ENCODE results near the gene ITGA5.

ITGA5 gene

GRCh38 chr12:54419088-54419887 is at the start of gene ITGA5:
TSS of gene ITGA5 (minus strand) at chr12:54419266. CDS start at chr12:54419198, 68 bp downstream.
- DNase-seq: peak; percentile 64

- DNase-seq: no peak
Measured at GRCh38 chr12:54465857-54466523, 46.9 kb upstream of the ITGA5 start.

GRCh38 chr12:54463484-54463883 is 44.4 kb upstream of the ITGA5 start:
- DNase-seq: no peak

- no peak for DNase-seq
Measured at GRCh38 chr12:54463034-54463433, 44.0 kb upstream of the ITGA5 start.

- DNase-seq: no peak
Measured at GRCh38 chr12:54460317-54460923, 41.4 kb upstream of the ITGA5 start.

GRCh38 chr12:54459355-54459754 is 40.3 kb upstream of the ITGA5 start:
- DNase-seq: no peak

GRCh38 chr12:54455760-54456469 is 36.8 kb upstream of the ITGA5 start:
- no peak for DNase-seq

- DNase-seq: no peak
Measured at GRCh38 chr12:54452628-54453027, 33.6 kb upstream of the ITGA5 start.

GRCh38 chr12:54448344-54448743 is 29.3 kb upstream of the ITGA5 start:
- DNase-seq: no peak

GRCh38 chr12:54447917-54448316 is 28.9 kb upstream of the ITGA5 start:
- no peak for DNase-seq

GRCh38 chr12:54444206-54444605 is 25.1 kb upstream of the ITGA5 start:
- no peak for DNase-seq

- DNase-seq: no peak
Measured at GRCh38 chr12:54443446-54443845, 24.4 kb upstream of the ITGA5 start.

- no peak for DNase-seq
Measured at GRCh38 chr12:54442961-54443360, 23.9 kb upstream of the ITGA5 start.

- no peak for DNase-seq
Measured at GRCh38 chr12:54442099-54442498, 23.0 kb upstream of the ITGA5 start.

- DNase-seq: peak; percentile 35
Measured at GRCh38 chr12:54439521-54440255, 20.6 kb upstream of the ITGA5 start.

GRCh38 chr12:54439096-54439495 is 20.0 kb upstream of the ITGA5 start:
- DNase-seq: no peak

GRCh38 chr12:54438517-54438916 is 19.5 kb upstream of the ITGA5 start:
- no peak for DNase-seq

- DNase-seq: no peak
Measured at GRCh38 chr12:54437697-54438096, 18.6 kb upstream of the ITGA5 start.

GRCh38 chr12:54437243-54437642 is 18.2 kb upstream of the ITGA5 start:
- no peak for DNase-seq

GRCh38 chr12:54432815-54433164 is 13.7 kb upstream of the ITGA5 start:
- DNase-seq: no peak

- no peak for DNase-seq
Measured at GRCh38 chr12:54431911-54432814, 13.1 kb upstream of the ITGA5 start.
